GM20000 (cell line): ENCODE results near the gene SUGCT.

Experiments
- DNase-seq: peaks from one replicate; pipeline ENCODE4 v3.0.0; 2012; ENCODE audit warnings: low spot score
- CTCF ChIP-seq: IDR thresholded peaks from 2 replicates; pipeline ENCODE4 v1.5.1; 2012; ENCODE audit warnings: mild to moderate bottlenecking, control low read depth; ENCODE audit errors: extremely low read depth, missing control alignments

SUGCT gene

GRCh38 chr7:40859965-40860543, 725.2 kb downstream of the SUGCT start:
- TF ChIP-seq CTCF, result no peak
- no peak for DNase-seq

GRCh38 chr7:40865441-40866233, 730.8 kb downstream of the SUGCT start:
- DNase-seq, result no peak
- TF ChIP-seq CTCF, result no peak

GRCh38 chr7:40866601-40867000, 731.8 kb downstream of the SUGCT start:
- DNase-seq, result no peak
- no peak for TF ChIP-seq CTCF

- DNase-seq, result no peak
- no peak for TF ChIP-seq CTCF
Measured at GRCh38 chr7:40870108-40870507, 735.3 kb downstream of the SUGCT start.

GRCh38 chr7:40873248-40873647, 738.4 kb downstream of the SUGCT start:
- DNase-seq, result no peak
- no peak for TF ChIP-seq CTCF

GRCh38 chr7:40874756-40875155, 740.0 kb downstream of the SUGCT start:
- DNase-seq, result no peak
- TF ChIP-seq CTCF, result no peak

- no peak for DNase-seq
- TF ChIP-seq CTCF, result no peak
Measured at GRCh38 chr7:40876601-40877000, 741.8 kb downstream of the SUGCT start.
